ENCODE measurements around the gene ENTPD6. TPM values are rescaled to one million over a fixed set of nuclear protein-coding genes. Genes with fewer than 3 reads are reported as not detected.
A peak's percentile ranks its signal among the peaks of the same experiment; 100 is the strongest.
"Not testable (repeated sequence)": the region's sequence is repeated elsewhere in the genome, so short reads cannot be mapped to it uniquely, and the experiment has no call there.

Gene ENTPD6
- total RNA-seq, 4 donors from 2014 or later, result 33.8 to 103 (median 47.0) TPM

- peaks cover 33% of the 10 kb centered on the region for H3K4me1 ChIP-seq
- H3K9me3 ChIP-seq, result no peaks in the 10 kb centered on the region
- no peak overlapping the region for H3K27ac ChIP-seq
- WGBS, result 84% methylated on average over 20 of the region's 23 CpGs
- H3K36me3 ChIP-seq, result peaks cover 5% of the 10 kb centered on the region
- no peak overlapping the region for H3K4me3 ChIP-seq
- TF ChIP-seq POLR2A (IDR thresholded peaks at IDR 0.05) (no peak), POLR2AphosphoS5 (IDR thresholded peaks at IDR 0.05) (no peak), EP300 (IDR thresholded peaks at IDR 0.05) (no peak)
- TF ChIP-seq, protein P1, sequence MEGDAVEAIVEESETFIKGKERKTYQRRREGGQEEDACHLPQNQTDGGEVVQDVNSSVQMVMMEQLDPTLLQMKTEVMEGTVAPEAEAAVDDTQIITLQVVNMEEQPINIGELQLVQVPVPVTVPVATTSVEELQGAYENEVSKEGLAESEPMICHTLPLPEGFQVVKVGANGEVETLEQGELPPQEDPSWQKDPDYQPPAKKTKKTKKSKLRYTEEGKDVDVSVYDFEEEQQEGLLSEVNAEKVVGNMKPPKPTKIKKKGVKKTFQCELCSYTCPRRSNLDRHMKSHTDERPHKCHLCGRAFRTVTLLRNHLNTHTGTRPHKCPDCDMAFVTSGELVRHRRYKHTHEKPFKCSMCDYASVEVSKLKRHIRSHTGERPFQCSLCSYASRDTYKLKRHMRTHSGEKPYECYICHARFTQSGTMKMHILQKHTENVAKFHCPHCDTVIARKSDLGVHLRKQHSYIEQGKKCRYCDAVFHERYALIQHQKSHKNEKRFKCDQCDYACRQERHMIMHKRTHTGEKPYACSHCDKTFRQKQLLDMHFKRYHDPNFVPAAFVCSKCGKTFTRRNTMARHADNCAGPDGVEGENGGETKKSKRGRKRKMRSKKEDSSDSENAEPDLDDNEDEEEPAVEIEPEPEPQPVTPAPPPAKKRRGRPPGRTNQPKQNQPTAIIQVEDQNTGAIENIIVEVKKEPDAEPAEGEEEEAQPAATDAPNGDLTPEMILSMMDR (IDR thresholded peaks at IDR 0.05), result no peak
- H3K27me3 ChIP-seq, result no peaks in the 10 kb centered on the region
- no peak for DNase-seq (ENCODE audit: low spot score in 2 of 2)
These were observed 34.1 kb downstream of the ENTPD6 start for GRCh38 chr20:25229486-25230165.

DNA sequence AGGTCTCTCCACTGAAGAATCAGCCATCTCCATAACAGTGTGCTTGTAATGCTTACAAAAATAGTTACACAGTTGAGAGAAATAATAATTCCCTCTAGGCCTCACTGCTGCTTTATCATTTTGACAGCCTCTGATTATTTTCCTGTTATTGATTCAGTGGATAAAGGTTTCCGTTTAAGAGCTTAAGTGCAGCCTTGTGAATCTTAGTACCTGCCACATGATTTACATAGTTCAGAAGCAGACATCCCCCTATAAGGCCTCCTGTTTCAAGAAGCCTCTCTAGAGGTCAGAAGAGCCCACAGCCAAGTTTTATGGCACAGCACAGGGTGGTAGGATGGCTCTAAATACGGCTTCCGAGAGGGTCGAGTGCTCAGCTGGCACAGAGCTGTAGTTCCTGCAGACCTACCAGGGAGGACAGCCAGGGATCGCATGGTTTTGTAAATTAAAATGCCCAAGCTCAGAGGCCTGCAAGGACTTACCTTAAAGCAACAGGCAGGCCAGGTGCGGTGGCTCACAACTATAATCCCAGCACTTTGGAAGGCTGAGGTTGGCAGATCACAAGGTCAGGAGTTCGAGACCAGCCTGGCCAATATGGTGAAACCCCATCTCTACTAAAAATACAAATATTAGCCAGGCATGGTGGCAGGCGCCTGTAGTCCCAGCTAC lies 34.8 kb downstream of the ENTPD6 start:
- TF ChIP-seq, protein P1 (IDR thresholded peaks at IDR 0.05), result no peak
- no peak for TF ChIP-seq EP300 (IDR thresholded peaks at IDR 0.05)
- TF ChIP-seq POLR2A (IDR thresholded peaks at IDR 0.05), result no peak
- no peak for TF ChIP-seq POLR2AphosphoS5 (IDR thresholded peaks at IDR 0.05)
- H3K27ac ChIP-seq, result peak overlapping the region; percentile 43
- H3K4me3 ChIP-seq, result no peak overlapping the region
- no peaks in the 10 kb centered on the region for H3K9me3 ChIP-seq
- 72% methylated on average over 5 of the region's 8 CpGs for WGBS
- DNase-seq (ENCODE audit: low spot score in 2 of 2), result no peak
- peaks cover under 1% of the 10 kb centered on the region for H3K36me3 ChIP-seq
- peaks cover 36% of the 10 kb centered on the region for H3K4me1 ChIP-seq
- no peaks in the 10 kb centered on the region for H3K27me3 ChIP-seq

- Histone ChIP-seq H3K9me3 (no peaks in the 10 kb centered on the region), H3K36me3 (no peaks in the 10 kb centered on the region), H3K4me3 (no peak overlapping the region), H3K27ac (peak overlapping the region; percentile 78), H3K4me1 (peaks cover 35% of the 10 kb centered on the region), H3K27me3 (no peaks in the 10 kb centered on the region)
- no peak for DNase-seq (ENCODE audit: low spot score in 2 of 2)
- peak in 1 of 3 donors; percentile 9 for TF ChIP-seq POLR2AphosphoS5 (IDR thresholded peaks at IDR 0.05)
- TF ChIP-seq POLR2A (IDR thresholded peaks at IDR 0.05), result no peak
- whole genome bisulfite sequencing, result 73% methylated on average over 10 of the region's 10 CpGs
These were observed 37.7 kb downstream of the ENTPD6 start for GRCh38 chr20:25233016-25233772.

DNA sequence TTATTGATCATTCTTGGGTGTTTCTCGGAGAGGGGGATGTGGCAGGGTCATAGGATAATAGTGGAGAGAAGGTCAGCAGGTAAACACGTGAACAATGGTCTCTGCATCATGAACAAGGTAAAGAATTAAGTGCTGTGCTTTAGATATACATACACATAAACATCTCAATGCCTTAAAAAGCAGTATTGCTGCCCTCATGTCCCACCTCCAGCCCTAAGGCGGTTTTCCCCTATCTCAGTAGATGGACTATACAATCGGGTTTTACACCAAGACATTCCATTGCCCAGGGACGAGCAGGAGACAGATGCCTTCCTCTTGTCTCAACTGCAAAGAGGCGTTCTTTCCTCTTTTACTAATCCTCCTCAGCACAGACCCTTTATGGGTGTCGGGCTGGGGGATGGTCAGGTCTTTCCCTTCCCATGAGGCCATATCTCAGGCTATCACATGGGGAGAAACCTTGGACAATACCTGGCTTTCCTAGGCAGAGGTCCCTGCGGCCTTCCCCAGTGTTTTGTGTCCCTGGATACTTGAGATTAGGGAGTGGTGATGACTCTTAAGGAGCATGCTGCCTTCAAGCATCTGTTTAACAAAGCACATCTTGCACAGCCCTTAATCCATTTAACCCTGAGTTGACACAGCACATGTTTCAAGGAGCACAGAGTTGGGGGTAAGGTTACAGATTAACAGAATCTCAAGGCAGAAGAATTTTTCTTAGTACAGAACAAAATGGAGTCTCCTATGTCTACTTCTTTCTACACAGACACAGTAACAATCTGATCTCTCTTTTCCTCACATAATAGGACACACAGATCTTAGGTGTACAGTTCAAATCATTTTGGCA lies 38.7 kb downstream of the ENTPD6 start:
- 63% methylated on average over 8 of the region's 8 CpGs for WGBS
- peaks cover 45% of the 10 kb centered on the region for H3K4me1 ChIP-seq

DNA sequence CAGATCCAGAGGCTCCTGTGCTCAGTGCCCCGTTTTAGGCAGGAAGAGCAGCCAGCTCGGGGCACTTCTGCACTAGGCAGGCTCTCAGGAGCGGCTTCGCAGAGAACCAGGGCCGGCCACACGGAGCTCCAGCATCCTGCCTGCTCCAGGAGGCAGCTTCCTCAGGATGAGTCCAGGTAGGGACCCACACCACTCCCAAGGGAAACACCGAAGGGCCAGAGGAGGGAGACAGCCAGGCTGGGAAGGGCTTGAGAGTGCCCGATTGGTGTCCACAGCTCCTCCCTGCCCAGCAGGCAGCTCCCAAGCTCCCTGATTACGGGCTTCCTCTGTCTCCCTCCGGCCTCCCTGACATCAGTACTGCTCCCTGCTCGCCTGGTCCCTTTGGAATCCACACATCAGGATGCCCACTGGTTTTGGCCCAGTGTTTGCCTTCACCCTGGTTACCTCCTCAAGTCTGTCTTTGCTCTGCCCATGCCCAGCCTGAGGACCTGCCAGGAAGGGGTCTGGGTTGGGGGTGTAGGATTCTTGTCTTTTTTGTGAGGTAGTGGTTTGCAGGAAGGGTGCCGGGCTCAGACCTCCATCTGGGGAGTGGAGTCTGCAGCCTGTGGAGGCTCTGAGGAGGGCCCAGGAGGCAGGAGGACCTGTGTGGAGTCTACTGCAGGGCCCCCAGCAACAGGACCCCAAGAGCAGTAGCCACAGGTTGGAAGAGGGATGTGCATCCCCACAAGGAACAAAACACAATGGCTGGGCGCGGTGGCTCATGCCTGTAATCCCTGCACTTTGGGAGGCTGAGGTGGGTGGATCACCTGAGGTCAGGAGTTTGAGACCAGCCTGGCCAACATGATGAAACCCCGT lies 41.2 kb downstream of the ENTPD6 start:
- 77% methylated on average over 11 of the region's 15 CpGs for WGBS
- H3K36me3 ChIP-seq, result no peaks in the 10 kb centered on the region
- no peaks in the 10 kb centered on the region for H3K9me3 ChIP-seq
- H3K27me3 ChIP-seq, result no peaks in the 10 kb centered on the region
- peaks cover 47% of the 10 kb centered on the region for H3K4me1 ChIP-seq
- DNase-seq (ENCODE audit: low spot score in 2 of 2), result no peak
- no peak overlapping the region for H3K4me3 ChIP-seq
- no peak for TF ChIP-seq EP300 (IDR thresholded peaks at IDR 0.05)
- no peak for TF ChIP-seq POLR2A (IDR thresholded peaks at IDR 0.05)
- TF ChIP-seq, protein P1 (IDR thresholded peaks at IDR 0.05), result no peak
- no peak for TF ChIP-seq POLR2AphosphoS5 (IDR thresholded peaks at IDR 0.05)
- H3K27ac ChIP-seq, result peak overlapping the region; percentile 87

More for the DNA sequence above, 38.7 kb downstream of the ENTPD6 start:
- not testable (repeated sequence) for H3K27me3 ChIP-seq; H3K36me3 ChIP-seq; H3K9me3 ChIP-seq; DNase-seq (ENCODE audit: low spot score in 2 of 2); H3K4me3 ChIP-seq
- peak overlapping the region; percentile 78 for H3K27ac ChIP-seq
